Neural cell (in vitro differentiated cells): Measurements from ENCODE around the gene CACNA1F.

Source experiments
- EZH2 ChIP-seq: fragments of 200-600, 300-800 bp; shearing (Covaris generic), sonication (generic); IDR thresholded peaks from 2 replicates; pipeline ENCODE4 v1.6.1; 2014; ENCODE audit warnings: antibody characterized with exemption, low read length, borderline replicate concordance, mild to moderate bottlenecking; ENCODE audit not compliant: insufficient read depth, poor library complexity, severe bottlenecking
- POLR2AphosphoS5 ChIP-seq: IDR thresholded peaks from 2 replicates; pipeline ENCODE4 v1.6.1; 2012
- RAD21 ChIP-seq: fragments of 450-650 bp; conservative IDR thresholded peaks from 2 replicates; pipeline ENCODE4 v1.6.1; 2014; ENCODE audit warnings: antibody characterized with exemption, mild to moderate bottlenecking, moderate library complexity
- SMC3 ChIP-seq: fragments of 450-650 bp; conservative IDR thresholded peaks from 2 replicates; pipeline ENCODE4 v1.6.1; 2014; ENCODE audit warnings: antibody characterized with exemption, mild to moderate bottlenecking, moderate library complexity; ENCODE audit not compliant: poor library complexity
- TAF1 ChIP-seq: IDR thresholded peaks from 2 replicates; pipeline ENCODE4 v1.6.1; 2012; ENCODE audit warnings: low read depth
- TF ChIP-seq, protein P1 (sequence below): fragments of 450-650 bp; IDR thresholded peaks from 2 replicates; pipeline ENCODE4 v1.5.1; 2014; ENCODE audit warnings: antibody characterized with exemption, mild to moderate bottlenecking, moderate library complexity; ENCODE audit not compliant: poor library complexity, severe bottlenecking
- TF ChIP-seq, protein P2 (sequence below): IDR thresholded peaks from 2 replicates; pipeline ENCODE4 v1.6.1; 2012; ENCODE audit warnings: borderline replicate concordance

DNA sequence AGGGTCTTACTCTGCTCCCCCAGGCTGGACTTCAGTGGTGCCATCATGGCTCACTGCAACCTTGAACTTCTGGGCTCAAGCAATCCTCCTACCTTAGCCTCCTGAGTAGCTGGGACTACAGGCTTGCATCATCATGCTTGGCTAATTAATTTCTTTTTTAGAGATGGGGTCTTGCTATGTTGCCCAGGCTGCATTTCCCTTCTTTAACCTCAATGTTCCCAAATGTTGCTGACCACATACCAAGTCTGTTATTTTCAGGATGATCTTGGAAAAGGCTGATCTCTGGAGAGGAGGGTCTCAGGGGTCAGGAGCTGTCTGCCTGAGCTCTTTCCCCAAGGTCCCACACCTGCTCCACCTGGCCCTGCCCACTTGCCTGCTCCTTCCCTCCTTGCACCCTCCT, 13.0 kb downstream of the CACNA1F start:
- TF ChIP-seq TAF1: no peak
- TF ChIP-seq, protein P1, sequence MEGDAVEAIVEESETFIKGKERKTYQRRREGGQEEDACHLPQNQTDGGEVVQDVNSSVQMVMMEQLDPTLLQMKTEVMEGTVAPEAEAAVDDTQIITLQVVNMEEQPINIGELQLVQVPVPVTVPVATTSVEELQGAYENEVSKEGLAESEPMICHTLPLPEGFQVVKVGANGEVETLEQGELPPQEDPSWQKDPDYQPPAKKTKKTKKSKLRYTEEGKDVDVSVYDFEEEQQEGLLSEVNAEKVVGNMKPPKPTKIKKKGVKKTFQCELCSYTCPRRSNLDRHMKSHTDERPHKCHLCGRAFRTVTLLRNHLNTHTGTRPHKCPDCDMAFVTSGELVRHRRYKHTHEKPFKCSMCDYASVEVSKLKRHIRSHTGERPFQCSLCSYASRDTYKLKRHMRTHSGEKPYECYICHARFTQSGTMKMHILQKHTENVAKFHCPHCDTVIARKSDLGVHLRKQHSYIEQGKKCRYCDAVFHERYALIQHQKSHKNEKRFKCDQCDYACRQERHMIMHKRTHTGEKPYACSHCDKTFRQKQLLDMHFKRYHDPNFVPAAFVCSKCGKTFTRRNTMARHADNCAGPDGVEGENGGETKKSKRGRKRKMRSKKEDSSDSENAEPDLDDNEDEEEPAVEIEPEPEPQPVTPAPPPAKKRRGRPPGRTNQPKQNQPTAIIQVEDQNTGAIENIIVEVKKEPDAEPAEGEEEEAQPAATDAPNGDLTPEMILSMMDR: no peak
- TF ChIP-seq, protein P2, sequence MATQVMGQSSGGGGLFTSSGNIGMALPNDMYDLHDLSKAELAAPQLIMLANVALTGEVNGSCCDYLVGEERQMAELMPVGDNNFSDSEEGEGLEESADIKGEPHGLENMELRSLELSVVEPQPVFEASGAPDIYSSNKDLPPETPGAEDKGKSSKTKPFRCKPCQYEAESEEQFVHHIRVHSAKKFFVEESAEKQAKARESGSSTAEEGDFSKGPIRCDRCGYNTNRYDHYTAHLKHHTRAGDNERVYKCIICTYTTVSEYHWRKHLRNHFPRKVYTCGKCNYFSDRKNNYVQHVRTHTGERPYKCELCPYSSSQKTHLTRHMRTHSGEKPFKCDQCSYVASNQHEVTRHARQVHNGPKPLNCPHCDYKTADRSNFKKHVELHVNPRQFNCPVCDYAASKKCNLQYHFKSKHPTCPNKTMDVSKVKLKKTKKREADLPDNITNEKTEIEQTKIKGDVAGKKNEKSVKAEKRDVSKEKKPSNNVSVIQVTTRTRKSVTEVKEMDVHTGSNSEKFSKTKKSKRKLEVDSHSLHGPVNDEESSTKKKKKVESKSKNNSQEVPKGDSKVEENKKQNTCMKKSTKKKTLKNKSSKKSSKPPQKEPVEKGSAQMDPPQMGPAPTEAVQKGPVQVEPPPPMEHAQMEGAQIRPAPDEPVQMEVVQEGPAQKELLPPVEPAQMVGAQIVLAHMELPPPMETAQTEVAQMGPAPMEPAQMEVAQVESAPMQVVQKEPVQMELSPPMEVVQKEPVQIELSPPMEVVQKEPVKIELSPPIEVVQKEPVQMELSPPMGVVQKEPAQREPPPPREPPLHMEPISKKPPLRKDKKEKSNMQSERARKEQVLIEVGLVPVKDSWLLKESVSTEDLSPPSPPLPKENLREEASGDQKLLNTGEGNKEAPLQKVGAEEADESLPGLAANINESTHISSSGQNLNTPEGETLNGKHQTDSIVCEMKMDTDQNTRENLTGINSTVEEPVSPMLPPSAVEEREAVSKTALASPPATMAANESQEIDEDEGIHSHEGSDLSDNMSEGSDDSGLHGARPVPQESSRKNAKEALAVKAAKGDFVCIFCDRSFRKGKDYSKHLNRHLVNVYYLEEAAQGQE: no peak
- TF ChIP-seq RAD21: no peak
- no peak for TF ChIP-seq EZH2
- TF ChIP-seq POLR2AphosphoS5: no peak
- no peak for TF ChIP-seq SMC3
